GM12892 (cell line): ENCODE measurements around the gene DAB2IP.

ENCODE experiments used
- POLR2A ChIP-seq: IDR thresholded peaks from 2 replicates; pipeline ENCODE4 v1.6.1; 2011; ENCODE audit warnings: low read depth, low read length, control low read depth
- TAF1 ChIP-seq: IDR thresholded peaks from 2 replicates; pipeline ENCODE4 v1.6.1; 2011; ENCODE audit warnings: low read depth, mild to moderate bottlenecking, control low read depth, low read length, borderline replicate concordance

DNA sequence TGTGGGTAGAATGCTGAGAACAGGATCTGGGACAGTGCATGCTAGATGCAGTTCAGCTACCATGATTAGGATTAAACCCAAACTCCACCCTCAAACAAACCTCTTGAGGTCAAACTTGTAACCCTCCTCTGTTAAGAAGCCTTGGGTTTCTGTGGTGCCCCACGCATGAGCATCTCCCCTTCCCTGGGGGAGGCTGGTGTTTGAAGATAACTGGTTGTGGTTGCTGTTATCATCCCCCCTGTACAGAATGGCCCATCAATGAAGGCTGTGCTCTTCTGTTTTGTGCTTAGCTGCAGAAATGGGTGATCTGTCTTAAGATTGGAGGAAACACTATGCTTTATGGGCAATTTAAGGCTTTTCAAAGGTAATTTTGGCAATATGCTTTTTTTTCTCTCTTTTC, 4.4 kb upstream of the DAB2IP start:
- TF ChIP-seq POLR2A (no peak), TAF1 (no peak)
